ENCODE data around the gene VPS45. TPM values are rescaled to one million over a fixed set of nuclear protein-coding genes. Genes with fewer than 3 reads are reported as not detected.

Gene VPS45
- total and polyA plus RNA-seq, 9 donors: 16.8 to 45.8 (median 32.7) TPM

- DNase-seq: peak; percentile 89 to 93 (median 90)
- H3K9me3 ChIP-seq: no peaks in the 10 kb centered on the region
- H3K4me3 ChIP-seq: peak within 1 kb of the TSS; percentile 75
- no peaks in the 10 kb centered on the region for H3K36me3 ChIP-seq
- no peaks in the 10 kb centered on the region for H3K27me3 ChIP-seq
- TF ChIP-seq EP300 (IDR thresholded peaks at IDR 0.05) (no peak), POLR2A (IDR thresholded peaks at IDR 0.05) (peak; percentile 87), CTCF (IDR thresholded peaks at IDR 0.05) (no peak)
- H3K4me1 ChIP-seq (ENCODE audit: insufficient read depth): peaks cover 17% of the 10 kb centered on the region
- 0 to 1% (median 1%) methylated on average over 70 to 89 of the region's 89 CpGs for WGBS, 3 donors
- H3K27ac ChIP-seq: peak within 1 kb of the TSS; percentile 83 to 97
- intact Hi-C loops (cut with DNase I): loop anchor here in 2 of 4 donors (5.0 to 10.0 kb wide), 2 partner anchors 55 to 77 kb away; no protein-coding TSS in a partner anchor
Observed at GRCh38 chr1:150149271-150150132, 81.9 kb downstream of the VPS45 start, which contains the start of gene PLEKHO1. Gene PLEKHO1, plus strand, starts transcription at chr1:150149916. Its CDS starts 342 bp downstream, at chr1:150150258.

GRCh38 chr1:150150133-150151021, 82.8 kb downstream of the VPS45 start:
- intact Hi-C loops (cut with DNase I): no loop called here
- WGBS, 3 donors: 0 to 1% (median 1%) methylated on average over 64 to 114 of the region's 114 CpGs

GRCh38 chr1:150151291-150152181, 84.0 kb downstream of the VPS45 start:
- peak in 2 of 5 donors; percentile 49 to 51 for DNase-seq
- intact Hi-C loops (cut with DNase I): no loop called here
- 13 to 23% (median 17%) methylated on average over 15 of the region's 15 CpGs for WGBS, 3 donors

More at GRCh38 chr1:150150133-150151021, 82.8 kb downstream of the VPS45 start:
- TF ChIP-seq POLR2A (IDR thresholded peaks at IDR 0.05) (no peak), CTCF (IDR thresholded peaks at IDR 0.05) (no peak)
- Histone ChIP-seq H3K36me3 (no peaks in the 10 kb centered on the region), H3K27me3 (no peaks in the 10 kb centered on the region), H3K4me3 (peak overlapping the region; percentile 75), H3K27ac (peak overlapping the region; percentile 83 to 97), H3K9me3 (no peaks in the 10 kb centered on the region), H3K4me1 (ENCODE audit: insufficient read depth) (peaks cover 12% of the 10 kb centered on the region)
- peak in 4 of 5 donors; percentile 62 to 78 (median 70) for DNase-seq

More at GRCh38 chr1:150151291-150152181, 84.0 kb downstream of the VPS45 start:
- Histone ChIP-seq H3K4me3 (peak overlapping the region; percentile 75), H3K27me3 (no peaks in the 10 kb centered on the region), H3K27ac (peak overlapping the region; percentile 83 to 97), H3K36me3 (no peaks in the 10 kb centered on the region), H3K9me3 (no peaks in the 10 kb centered on the region), H3K4me1 (ENCODE audit: insufficient read depth) (peaks cover 12% of the 10 kb centered on the region)
- TF ChIP-seq CTCF (IDR thresholded peaks at IDR 0.05) (no peak), EP300 (IDR thresholded peaks at IDR 0.05) (no peak)

Data from ovary (tissue), 9 donors.